ENCODE results near the gene ZHX3.

Gene ZHX3

DNA sequence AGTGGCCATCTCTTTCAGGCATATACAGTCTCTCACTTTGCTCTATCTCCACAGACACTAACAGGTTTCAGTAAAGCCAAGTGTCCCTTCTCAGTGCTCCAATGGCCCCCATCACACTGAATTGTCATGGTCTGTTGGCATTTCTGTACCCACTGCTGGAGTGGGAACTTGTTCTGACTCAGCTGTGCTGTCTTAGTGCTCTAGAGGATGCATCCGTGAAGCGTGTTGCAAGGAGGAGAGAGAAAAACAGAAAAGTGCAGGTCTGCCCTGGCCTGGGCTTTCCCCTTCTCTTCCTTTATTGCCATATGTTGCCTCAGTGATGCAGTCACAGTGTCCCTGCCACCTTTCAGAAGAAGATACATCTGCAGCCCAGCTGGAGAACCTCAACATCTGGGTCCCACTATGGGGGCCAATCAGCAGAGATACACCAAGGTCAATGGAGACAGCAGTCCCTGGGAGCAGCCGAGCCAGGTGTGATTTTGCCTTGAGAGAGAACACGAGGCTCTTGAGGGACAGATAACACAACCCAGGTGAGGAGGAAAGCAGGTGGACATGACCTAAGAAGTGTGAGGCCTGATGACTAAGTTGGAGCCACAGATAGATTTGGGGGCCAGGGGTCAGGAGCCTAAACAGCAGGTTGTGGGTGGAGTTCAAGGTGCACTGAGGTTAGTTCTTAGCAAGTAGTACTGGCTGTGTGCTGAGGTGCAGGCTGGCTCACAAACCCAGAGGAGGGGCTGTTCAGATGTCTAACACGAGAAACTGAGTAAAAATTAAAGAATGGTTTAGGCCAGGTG, 185.7 kb downstream of the ZHX3 start:
- POLR2A ChIA-PET = no interaction called here
- CTCF ChIA-PET = interaction anchor here (0.8 to 2.6 kb wide), 4 partner anchors 12 to 242 kb away, joined by 3 to 15 read pairs (median 3); no protein-coding TSS in a partner anchor
- no peak for DNase-seq (ENCODE audit: low read depth, low spot score)
- TF ChIP-seq, protein P1, sequence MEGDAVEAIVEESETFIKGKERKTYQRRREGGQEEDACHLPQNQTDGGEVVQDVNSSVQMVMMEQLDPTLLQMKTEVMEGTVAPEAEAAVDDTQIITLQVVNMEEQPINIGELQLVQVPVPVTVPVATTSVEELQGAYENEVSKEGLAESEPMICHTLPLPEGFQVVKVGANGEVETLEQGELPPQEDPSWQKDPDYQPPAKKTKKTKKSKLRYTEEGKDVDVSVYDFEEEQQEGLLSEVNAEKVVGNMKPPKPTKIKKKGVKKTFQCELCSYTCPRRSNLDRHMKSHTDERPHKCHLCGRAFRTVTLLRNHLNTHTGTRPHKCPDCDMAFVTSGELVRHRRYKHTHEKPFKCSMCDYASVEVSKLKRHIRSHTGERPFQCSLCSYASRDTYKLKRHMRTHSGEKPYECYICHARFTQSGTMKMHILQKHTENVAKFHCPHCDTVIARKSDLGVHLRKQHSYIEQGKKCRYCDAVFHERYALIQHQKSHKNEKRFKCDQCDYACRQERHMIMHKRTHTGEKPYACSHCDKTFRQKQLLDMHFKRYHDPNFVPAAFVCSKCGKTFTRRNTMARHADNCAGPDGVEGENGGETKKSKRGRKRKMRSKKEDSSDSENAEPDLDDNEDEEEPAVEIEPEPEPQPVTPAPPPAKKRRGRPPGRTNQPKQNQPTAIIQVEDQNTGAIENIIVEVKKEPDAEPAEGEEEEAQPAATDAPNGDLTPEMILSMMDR (IDR thresholded peaks at IDR 0.05; ENCODE audit: insufficient read depth, low read length, missing control alignments) = no peak
- no peak overlapping the region for H3K4me3 ChIP-seq (ENCODE audit: low read depth, low read length)

All from AG04449 (cell line).